Upper lobe of left lung (tissue), 6 donors: Measurements from ENCODE around the gene MAP3K3. TPM values are rescaled to one million over a fixed set of nuclear protein-coding genes. Genes with fewer than 3 reads are reported as not detected.

Source experiments
- ATAC-seq, 2 donors: fragments of 200-7000 bp; cut with Tn5 transposase; one replicate each; pipeline ENCODE4 v1.9.1; 2022; ENCODE audit warnings: mild to moderate bottlenecking in 2 of 2, moderate library complexity in 2 of 2; ENCODE audit not compliant: low FRiP score in 2 of 2
- DNase-seq, 2 donors: peaks; one replicate each; pipeline ENCODE4 v3.0.0-alpha.2; 2019 to 2020
- H3K27ac ChIP-seq, 4 donors: fragments of 200-600 bp; sonication (generic); one replicate each; pipeline ENCODE4 v1.5.1; 2016 to 2019
- H3K27me3 ChIP-seq, 4 donors: fragments of 200-600 bp; sonication (generic); one replicate each; pipeline ENCODE4 v1.5.1; 2017 to 2019
- H3K36me3 ChIP-seq, 4 donors: fragments of 200-600 bp; sonication (generic); one replicate each; pipeline ENCODE4 v1.5.1; 2016 to 2019
- H3K4me1 ChIP-seq, 4 donors: fragments of 200-600 bp; sonication (generic); one replicate each; pipeline ENCODE4 v1.5.1; 2018 to 2019
- H3K4me3 ChIP-seq, 4 donors: fragments of 200-600 bp; sonication (generic); one replicate each; pipeline ENCODE4 v1.5.1; 2017 to 2019; ENCODE audit warnings: mild to moderate bottlenecking in 2 of 4, moderate library complexity in 1 of 4
- H3K9me3 ChIP-seq, 4 donors: fragments of 200-600 bp; sonication (generic); one replicate each; pipeline ENCODE4 v1.5.1; 2018 to 2019
- EP300 ChIP-seq, 4 donors: sonication (generic); formaldehyde crosslinking; IDR thresholded peaks; one replicate each; pipeline ENCODE4 v1.5.1; 2017; ENCODE audit warnings: antibody characterized with exemption in 4 of 4, control low read depth in 2 of 4
- POLR2A ChIP-seq, 4 donors: fragments of 450-650 bp; IDR thresholded peaks; one replicate each; pipeline ENCODE4 v1.5.1; 2016 to 2017; ENCODE audit warnings: antibody characterized with exemption in 4 of 4, mild to moderate bottlenecking in 2 of 4
- POLR2AphosphoS5 ChIP-seq, 2 donors: sonication (generic); formaldehyde crosslinking; IDR thresholded peaks; one replicate each; pipeline ENCODE4 v1.5.1; 2017; ENCODE audit warnings: antibody characterized with exemption in 2 of 2
- WGBS, 2 donors: methylation state at CpG; one replicate each; pipeline ENCODE4 v1.1.5; 2017 to 2018; 5-methylcytosine and 5-hydroxymethylcytosine counted together
- total RNA-seq, 6 donors: library from RNA; depleted of rRNA in 4 of 6; stranded (reverse); fragments of >200 nt in 4 of 6; gene quantifications; one replicate each; pipeline versions ENCODE4 v1.1.0 to v1.2.1, GENCODE V29; 2016 to 2021
- TF ChIP-seq, protein P1 (sequence below), 6 experiments: fragments of 450-650 bp in 4 of 6; fragments of 200-600 bp in 2 of 6; sonication (generic) in 2 of 6; IDR thresholded peaks; one replicate each; pipeline ENCODE4 v1.5.1; 2016 to 2019; ENCODE audit warnings: antibody characterized with exemption in 6 of 6
- donor health status: DM: no; HTN: no; CAD: no; lungs with moderate emphysema.
- donor health status: DM: no; HTN: yes; CAD: no; lungs with severe emphysema.

MAP3K3 gene
- total RNA-seq, 6 donors from 2014 or later = 55.1 to 116 (median 60.4) TPM

DNA sequence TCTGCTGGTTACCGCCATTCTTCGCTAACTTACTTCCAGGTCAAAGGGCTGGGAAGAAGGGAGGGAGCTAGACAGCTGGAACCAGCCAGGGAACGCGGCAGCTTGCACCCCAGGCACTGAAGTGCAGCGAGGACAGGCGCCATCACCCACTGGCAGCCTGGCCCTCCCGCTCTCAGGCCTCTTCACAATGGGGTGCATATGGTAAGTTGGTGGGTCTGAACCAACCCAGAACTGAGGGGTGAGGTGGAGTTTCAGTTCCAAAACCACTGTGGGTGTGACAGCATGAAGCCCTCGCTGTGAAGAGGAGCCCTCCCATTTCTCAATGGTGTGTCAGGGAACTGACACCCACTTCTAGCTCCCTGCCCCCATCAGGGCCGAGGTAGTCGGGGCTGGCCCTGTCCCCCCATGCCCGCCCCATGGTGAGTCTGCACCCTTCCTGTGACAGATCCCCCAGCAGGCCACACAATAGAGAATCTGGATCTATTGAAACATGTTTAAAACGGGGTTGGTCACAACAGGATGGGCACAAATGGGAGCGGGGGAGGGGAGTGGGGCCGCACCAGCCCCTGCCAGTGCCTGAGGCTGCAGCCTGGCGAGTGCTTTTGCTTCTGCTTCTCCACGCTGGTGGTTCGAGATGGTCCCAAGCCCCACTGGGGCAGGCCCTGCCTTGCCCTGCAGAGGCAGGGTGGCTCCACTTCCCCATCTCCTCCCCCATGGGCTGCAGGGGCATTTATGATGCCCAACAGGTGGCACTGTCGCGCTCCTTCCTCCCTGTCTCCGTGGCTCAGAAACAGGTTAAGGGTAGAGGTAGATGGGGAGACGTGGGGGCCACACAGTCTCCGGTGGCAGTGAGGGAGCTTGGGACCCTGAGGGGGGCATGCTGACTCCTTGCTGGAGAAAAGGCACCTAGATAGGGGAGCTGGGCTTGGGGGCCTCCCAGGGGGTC lies 75.4 kb downstream of the MAP3K3 start:
- peak overlapping the region; percentile 88 to 92 (median 90) for H3K27ac ChIP-seq
- 56 to 71% methylated on average over 17 to 22 of the region's 22 CpGs for WGBS, 2 donors

DNA sequence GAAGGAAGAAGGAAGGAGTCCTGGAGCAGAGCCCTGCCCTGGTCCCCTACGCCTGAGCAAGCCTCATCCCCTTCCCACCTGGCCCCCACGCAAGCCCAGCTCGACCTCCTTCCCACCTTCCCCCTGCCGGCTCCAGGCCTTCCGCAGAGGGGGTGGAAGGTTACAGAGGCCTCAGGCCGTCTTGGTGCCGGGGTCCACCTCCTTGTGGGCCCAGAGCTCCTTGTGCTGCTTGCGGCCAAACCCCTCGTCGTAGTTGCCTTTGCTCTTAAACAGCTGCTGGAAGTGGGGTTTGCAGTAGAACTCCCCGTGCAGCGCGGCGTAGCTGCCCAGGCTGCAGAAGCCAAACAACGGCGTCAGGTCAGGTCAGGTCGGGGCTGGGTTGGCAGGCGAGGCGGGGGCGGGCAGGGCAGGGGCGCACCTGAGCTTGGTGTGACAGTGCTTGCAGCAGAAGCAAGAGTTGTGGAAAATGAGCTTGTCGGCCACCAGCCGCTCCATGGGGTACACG lies 76.2 kb downstream of the MAP3K3 start:
- Histone ChIP-seq H3K27ac (peak overlapping the region; percentile 88 to 92 (median 90)), H3K36me3 (peaks cover 3 to 23% (median 14%) of the 10 kb centered on the region in 4 donors), H3K4me1 (peaks cover 38 to 63% (median 44%) of the 10 kb centered on the region in 4 donors), H3K4me3 (peak overlapping the region in 3 of 4 donors; percentile 72 to 86 (median 76)), H3K9me3 (no peaks in the 10 kb centered on the region), H3K27me3 (no peaks in the 10 kb centered on the region)
- TF ChIP-seq, protein P1, sequence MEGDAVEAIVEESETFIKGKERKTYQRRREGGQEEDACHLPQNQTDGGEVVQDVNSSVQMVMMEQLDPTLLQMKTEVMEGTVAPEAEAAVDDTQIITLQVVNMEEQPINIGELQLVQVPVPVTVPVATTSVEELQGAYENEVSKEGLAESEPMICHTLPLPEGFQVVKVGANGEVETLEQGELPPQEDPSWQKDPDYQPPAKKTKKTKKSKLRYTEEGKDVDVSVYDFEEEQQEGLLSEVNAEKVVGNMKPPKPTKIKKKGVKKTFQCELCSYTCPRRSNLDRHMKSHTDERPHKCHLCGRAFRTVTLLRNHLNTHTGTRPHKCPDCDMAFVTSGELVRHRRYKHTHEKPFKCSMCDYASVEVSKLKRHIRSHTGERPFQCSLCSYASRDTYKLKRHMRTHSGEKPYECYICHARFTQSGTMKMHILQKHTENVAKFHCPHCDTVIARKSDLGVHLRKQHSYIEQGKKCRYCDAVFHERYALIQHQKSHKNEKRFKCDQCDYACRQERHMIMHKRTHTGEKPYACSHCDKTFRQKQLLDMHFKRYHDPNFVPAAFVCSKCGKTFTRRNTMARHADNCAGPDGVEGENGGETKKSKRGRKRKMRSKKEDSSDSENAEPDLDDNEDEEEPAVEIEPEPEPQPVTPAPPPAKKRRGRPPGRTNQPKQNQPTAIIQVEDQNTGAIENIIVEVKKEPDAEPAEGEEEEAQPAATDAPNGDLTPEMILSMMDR (IDR thresholded peaks at IDR 0.05) = no peak
- TF ChIP-seq POLR2A (IDR thresholded peaks at IDR 0.05) = no peak
- TF ChIP-seq POLR2AphosphoS5 (IDR thresholded peaks at IDR 0.05) = no peak
- no peak for TF ChIP-seq EP300 (IDR thresholded peaks at IDR 0.05)
- WGBS, 2 donors = 23 to 25% methylated on average over 4 to 23 of the region's 24 CpGs
- ATAC-seq (peak in 1 of 2 donors; percentile 26), DNase-seq (peak in 1 of 2 donors; percentile 82)

More for the DNA sequence above, 75.4 kb downstream of the MAP3K3 start:
- no peak for TF ChIP-seq EP300 (IDR thresholded peaks at IDR 0.05)
- TF ChIP-seq, protein P1 (IDR thresholded peaks at IDR 0.05) = peak in 5 of 6 experiments; percentile 35 to 74 (median 71)
- no peak for TF ChIP-seq POLR2A (IDR thresholded peaks at IDR 0.05)
- TF ChIP-seq POLR2AphosphoS5 (IDR thresholded peaks at IDR 0.05) = peak in 1 of 2 donors; percentile 13
- H3K27me3 ChIP-seq = no peaks in the 10 kb centered on the region
- peak; percentile 81 to 82 for DNase-seq
- peaks cover 38 to 63% (median 44%) of the 10 kb centered on the region in 4 donors for H3K4me1 ChIP-seq
- ATAC-seq = peak; percentile 31 to 77
- H3K4me3 ChIP-seq = peak overlapping the region in 3 of 4 donors; percentile 72 to 86 (median 76)
- H3K36me3 ChIP-seq = peaks cover 8 to 23% (median 20%) of the 10 kb centered on the region in 4 donors
- H3K9me3 ChIP-seq = no peaks in the 10 kb centered on the region

- Histone ChIP-seq H3K4me3 (peak overlapping the region; percentile 54 to 86 (median 74)), H3K4me1 (peaks cover 38 to 63% (median 44%) of the 10 kb centered on the region in 4 donors), H3K36me3 (peaks cover 0 to 23% (median 12%) of the 10 kb centered on the region in 4 donors), H3K27ac (peak overlapping the region; percentile 88 to 92 (median 90)), H3K27me3 (no peaks in the 10 kb centered on the region), H3K9me3 (no peaks in the 10 kb centered on the region)
- ATAC-seq = peak; percentile 49 to 59
- peak in 1 of 2 donors; percentile 16 for TF ChIP-seq POLR2AphosphoS5 (IDR thresholded peaks at IDR 0.05)
- no peak for TF ChIP-seq POLR2A (IDR thresholded peaks at IDR 0.05)
- TF ChIP-seq, protein P1 (IDR thresholded peaks at IDR 0.05) = no peak
- peak in 2 of 4 donors; percentile 18 to 44 for TF ChIP-seq EP300 (IDR thresholded peaks at IDR 0.05)
- peak; percentile 75 to 91 for DNase-seq
- 4 to 10% methylated on average over 4 to 22 of the region's 45 CpGs for WGBS, 2 donors
Measured at GRCh38 chr17:63698886-63699637, 76.8 kb downstream of the MAP3K3 start.

GRCh38 chr17:63699638-63700527 lies 77.7 kb downstream of the MAP3K3 start, which contains the start of gene LIMD2:
TSS of gene LIMD2 (minus strand) at chr17:63700125. CDS start at chr17:63699298, 827 bp downstream.
- ATAC-seq = peak in 1 of 2 donors; percentile 45
- H3K27me3 ChIP-seq = no peaks in the 10 kb centered on the region
- DNase-seq = peak; percentile 66 to 96
- peaks cover 38 to 63% (median 44%) of the 10 kb centered on the region in 4 donors for H3K4me1 ChIP-seq
- H3K9me3 ChIP-seq = no peaks in the 10 kb centered on the region
- whole genome bisulfite sequencing, 2 donors = 1% methylated on average over 24 of the region's 133 CpGs; no CpG with 5 or more reads in 1 of the 2 donors
- H3K36me3 ChIP-seq = peaks cover 0 to 25% (median 14%) of the 10 kb centered on the region in 4 donors
- peak within 1 kb of the TSS; percentile 88 to 92 (median 90) for H3K27ac ChIP-seq
- TF ChIP-seq POLR2A (IDR thresholded peaks at IDR 0.05) (peak in 2 of 4 donors; percentile 15 to 57), POLR2AphosphoS5 (IDR thresholded peaks at IDR 0.05) (no peak), EP300 (IDR thresholded peaks at IDR 0.05) (no peak)
- TF ChIP-seq, protein P1 (IDR thresholded peaks at IDR 0.05) = no peak
- peak within 1 kb of the TSS; percentile 54 to 86 (median 74) for H3K4me3 ChIP-seq
